Lower lobe of right lung (tissue), 2 donors: Measurements from ENCODE around the gene PVALB. TPM values are rescaled to one million over a fixed set of nuclear protein-coding genes. Genes with fewer than 3 reads are reported as not detected.

ENCODE experiments used
- ATAC-seq, 2 donors: fragments of 200-7000 bp; cut with Tn5 transposase; one replicate each; pipeline ENCODE4 v1.9.1; 2020 to 2022; ENCODE audit warnings: mild to moderate bottlenecking in 2 of 2, moderate library complexity in 2 of 2
- DNase-seq: peaks from one replicate; pipeline ENCODE4 v3.0.0-alpha.2; 2020
- H3K27ac ChIP-seq: fragments of 200-600 bp; one replicate; pipeline ENCODE4 v1.8.0; 2022
- H3K27me3 ChIP-seq: fragments of 200-600 bp; one replicate; pipeline ENCODE4 v1.8.0; 2022; ENCODE audit warnings: low read depth
- H3K36me3 ChIP-seq: fragments of 200-600 bp; one replicate; pipeline ENCODE4 v1.8.0; 2022; ENCODE audit warnings: mild to moderate bottlenecking
- H3K4me1 ChIP-seq: fragments of 200-600 bp; one replicate; pipeline ENCODE4 v1.8.0; 2022
- H3K4me3 ChIP-seq: fragments of 200-600 bp; one replicate; pipeline ENCODE4 v1.8.0; 2022; ENCODE audit warnings: mild to moderate bottlenecking
- H3K9me3 ChIP-seq: fragments of 200-600 bp; one replicate; pipeline ENCODE4 v1.8.0; 2022
- CTCF ChIP-seq: fragments of 200-600 bp; IDR thresholded peaks from one replicate; pipeline ENCODE4 v1.8.0; 2022; ENCODE audit warnings: antibody characterized with exemption, mild to moderate bottlenecking
- intact Hi-C: fragments of 100-400 bp; cut with DNase I; formaldehyde crosslinking; loops from one replicate; pipeline ENCODE4 v1.11.0; 2022
- total RNA-seq: library from RNA; stranded (reverse); fragmentation: NEBNext Ultra II Directional; extraction: Animal tissue kit (Norgen Biotek cat#: 25700); gene quantifications from one replicate; pipeline ENCODE4 v1.2.1, GENCODE V29; 2021
- donor health status: DM: no; HTN: yes; CAD: no; lungs with severe emphysema.

PVALB gene
- total RNA-seq, 1 donor from 2014 or later = 4.5 TPM

GRCh38 chr22:36764641-36765040 lies 52.2 kb downstream of the PVALB start:
- Histone ChIP-seq H3K4me3 (no peak overlapping the region), H3K4me1 (peaks cover 4% of the 10 kb centered on the region), H3K36me3 (peaks cover 17% of the 10 kb centered on the region), H3K27ac (no peak overlapping the region), H3K27me3 (no peaks in the 10 kb centered on the region), H3K9me3 (no peaks in the 10 kb centered on the region)
- ATAC-seq (no peak), DNase-seq (no peak)
- intact Hi-C loops = no loop called here
- TF ChIP-seq CTCF = no peak

DNA sequence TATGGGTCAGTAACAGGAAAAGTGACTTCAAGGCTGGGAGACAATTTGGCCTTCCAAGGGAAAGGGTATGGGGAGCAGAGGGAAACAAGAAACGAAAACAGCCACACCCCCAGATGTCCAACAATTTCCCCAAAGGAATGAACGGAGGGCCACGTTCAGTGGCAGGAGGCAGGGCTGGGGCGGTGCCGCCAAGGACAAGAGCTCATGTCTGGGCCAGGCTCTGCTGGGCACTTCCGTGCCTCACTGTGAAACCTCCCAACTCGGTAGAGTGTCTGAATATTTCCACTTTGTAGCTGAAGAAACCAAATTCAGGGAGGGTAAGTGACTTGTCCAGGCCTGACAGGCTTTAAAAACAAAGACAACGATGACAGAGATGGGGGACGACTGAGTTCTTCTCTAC lies 52.8 kb downstream of the PVALB start:
- peaks cover 17% of the 10 kb centered on the region for H3K36me3 ChIP-seq
- intact Hi-C loops = no loop called here

DNA sequence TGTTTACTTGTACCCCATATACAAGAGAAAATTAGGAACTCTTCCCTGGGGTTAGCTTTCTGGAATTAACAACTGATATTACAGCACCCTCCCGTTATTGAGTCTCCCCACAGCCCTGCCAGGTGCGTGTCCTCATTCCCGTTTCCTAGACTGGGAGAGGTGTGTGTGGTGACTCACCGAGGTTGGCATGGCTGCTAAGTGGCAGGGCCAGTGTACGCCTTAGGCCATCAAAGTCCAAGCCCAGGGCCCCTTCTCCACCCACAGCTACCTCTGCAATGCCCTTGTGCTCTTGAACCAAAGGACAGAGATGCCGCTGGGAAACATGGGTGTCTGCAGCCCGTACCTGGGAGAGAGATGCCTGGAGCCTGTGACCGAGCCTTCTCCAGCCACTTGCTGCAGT lies 53.3 kb downstream of the PVALB start:
- DNase-seq (no peak), ATAC-seq (no peak)
- no peaks in the 10 kb centered on the region for H3K9me3 ChIP-seq
- intact Hi-C loops = no loop called here
- TF ChIP-seq CTCF = no peak
- H3K27me3 ChIP-seq = no peaks in the 10 kb centered on the region
- peaks cover 17% of the 10 kb centered on the region for H3K36me3 ChIP-seq
- peaks cover 4% of the 10 kb centered on the region for H3K4me1 ChIP-seq
- H3K27ac ChIP-seq = no peak overlapping the region
- no peak overlapping the region for H3K4me3 ChIP-seq

More for the DNA sequence above, 52.8 kb downstream of the PVALB start:
- no peak for ATAC-seq
- no peak for TF ChIP-seq CTCF
- Histone ChIP-seq H3K4me3 (no peak overlapping the region), H3K4me1 (peaks cover 4% of the 10 kb centered on the region), H3K27ac (no peak overlapping the region), H3K27me3 (no peaks in the 10 kb centered on the region), H3K9me3 (no peaks in the 10 kb centered on the region)
- DNase-seq = no peak

DNA sequence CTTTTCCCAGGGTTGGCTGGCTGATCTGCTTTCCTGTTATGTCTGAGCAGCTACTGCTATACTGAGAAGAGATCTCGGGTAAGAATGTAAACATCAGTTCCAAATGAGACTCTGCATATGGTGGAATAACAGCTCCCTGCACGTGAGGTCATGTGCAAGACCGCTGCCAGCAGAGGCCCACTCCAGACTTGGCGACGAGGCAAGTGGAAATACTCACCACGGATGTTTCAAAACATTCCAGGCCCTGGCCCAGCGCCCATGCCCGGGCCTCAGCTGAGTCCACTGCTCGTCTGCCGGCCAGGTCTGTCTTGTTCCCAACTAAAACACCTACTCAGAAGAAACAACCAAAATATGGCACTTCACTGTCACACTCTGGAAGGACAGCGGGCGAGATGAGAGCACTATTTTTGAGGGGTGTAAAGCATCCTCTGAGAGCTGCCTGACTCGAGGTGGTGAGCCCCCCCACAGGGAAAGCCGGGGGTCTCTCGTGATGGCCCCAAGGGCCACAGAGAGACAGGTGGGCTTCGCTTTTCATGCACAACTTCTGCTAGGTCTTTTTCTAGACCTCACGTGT lies 54.1 kb downstream of the PVALB start:
- ATAC-seq (peak; percentile 68 to 79), DNase-seq (peak; percentile 72)
- Histone ChIP-seq H3K36me3 (peaks cover 17% of the 10 kb centered on the region), H3K4me1 (peaks cover 4% of the 10 kb centered on the region), H3K9me3 (no peaks in the 10 kb centered on the region), H3K27ac (no peak overlapping the region), H3K27me3 (no peaks in the 10 kb centered on the region), H3K4me3 (no peak overlapping the region)
- no peak for TF ChIP-seq CTCF
- intact Hi-C loops = no loop called here

DNA sequence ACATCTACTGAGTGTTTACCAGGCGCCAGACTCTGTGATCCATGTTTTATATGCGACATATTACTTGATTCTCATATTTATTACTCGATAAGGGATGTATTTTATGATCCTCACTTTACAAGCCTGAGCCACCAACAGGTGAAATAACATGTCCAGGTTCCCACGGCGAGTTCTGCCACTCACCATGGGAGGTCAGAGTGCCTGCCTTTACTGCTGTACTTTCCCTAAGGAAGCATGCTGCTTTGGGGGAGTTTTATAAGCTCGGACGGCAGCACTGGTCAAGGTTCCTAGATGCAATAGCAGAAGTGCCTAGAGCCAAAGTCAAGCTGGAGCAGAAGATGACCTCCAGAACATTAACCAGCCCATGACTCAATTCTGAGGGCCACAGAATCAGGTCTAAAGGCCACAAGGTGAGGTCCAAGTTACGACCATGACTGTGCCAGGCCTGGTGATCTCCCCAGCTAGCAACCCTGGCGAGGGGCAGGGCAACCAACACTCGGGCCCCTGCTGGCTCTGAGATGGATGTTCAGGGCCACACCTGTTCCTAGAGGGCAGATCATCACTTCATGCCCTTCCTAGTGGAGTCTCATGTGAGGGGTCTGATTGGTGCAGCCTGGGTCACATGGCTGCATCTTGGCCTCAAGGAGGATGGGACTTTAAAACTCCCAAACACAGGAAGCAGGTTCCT lies 55.1 kb downstream of the PVALB start:
- H3K4me3 ChIP-seq = no peak overlapping the region
- DNase-seq (no peak), ATAC-seq (no peak)
- H3K9me3 ChIP-seq = no peaks in the 10 kb centered on the region
- no peak overlapping the region for H3K27ac ChIP-seq
- H3K36me3 ChIP-seq = peaks cover 17% of the 10 kb centered on the region
- H3K4me1 ChIP-seq = peaks cover 4% of the 10 kb centered on the region
- intact Hi-C loops = no loop called here
- TF ChIP-seq CTCF = no peak
- no peaks in the 10 kb centered on the region for H3K27me3 ChIP-seq
